ENCODE results near the gene CYFIP2. TPM values are rescaled to one million over a fixed set of nuclear protein-coding genes. Genes with fewer than 3 reads are reported as not detected.
A peak's percentile ranks its signal among the peaks of the same experiment; 100 is the strongest.

Gene CYFIP2
- total RNA-seq (2021; fragmentation: NEBNext Ultra II Directional; extraction: Animal tissue kit (Norgen Biotek cat#: 25700)) (80.6 and 85.3 TPM in 2 replicates), polyA plus RNA-seq (2011; rRNA removed) (45.1 and 60.6 TPM in 2 replicates), polyA minus RNA-seq (2011; rRNA and poly(A)+ RNA removed) (99.5 and 101 TPM in 2 replicates)
- 47.8 TPM for polyA plus RNA-seq (2011; cell fraction: cytosol; rRNA removed)
- polyA plus RNA-seq (2011; cell fraction: nucleus; rRNA removed): 106 TPM
- polyA plus RNA-seq (2012, experiment 1 of 2): 57.8 to 92.7 TPM (median 86.3 TPM) in 4 replicates
- 47.4 TPM for polyA plus RNA-seq (2012, experiment 2 of 2)
- polyA plus RNA-seq (2013, experiment 1 of 2): 56.3 TPM
- polyA plus RNA-seq (2013, experiment 2 of 2): 50.6 TPM
- polyA minus RNA-seq (2011; cell fraction: cytosol; rRNA and poly(A)+ RNA removed): 47.6 TPM
- polyA minus RNA-seq (2011; cell fraction: nucleus; rRNA and poly(A)+ RNA removed): 98.7 TPM
- long read RNA-seq, experiment 1, partial matches to known transcripts: 32 of 44 reads
- long read RNA-seq, experiment 1, other reads (novel, unspliced or antisense): 12 of 44 reads
- long read RNA-seq, experiment 2, full-length matches to known transcripts: 1 of 6 reads
- long read RNA-seq, experiment 2, partial matches to known transcripts: 4 of 6 reads
- long read RNA-seq, experiment 2, other reads (novel, unspliced or antisense): 1 of 6 reads

GRCh38 chr5:157265714-157266285 is at the start of gene CYFIP2:
TSS of gene CYFIP2 (plus strand) at chr5:157266123. CDS start at chr5:157285362, 19,239 bp downstream.
- Histone ChIP-seq H3K4me2 (ENCODE audit: insufficient read depth in 1 of 2, low read depth in 2 of 2, low read length in 2 of 2) (peak within 1 kb of the TSS; percentile 80 to 94), H2BK12ac (ENCODE audit: low read depth, low read length) (no peak within 1 kb of the TSS), H4K5ac (ENCODE audit: insufficient read length, low read depth, low read length) (peak within 1 kb of the TSS; percentile 55), H3K18ac (ENCODE audit: extremely low read depth, low read length) (peak within 1 kb of the TSS; percentile 65), H2BK5ac (ENCODE audit: low read depth, low read length) (no peak within 1 kb of the TSS; the same call in 1 of the 2 replicates), H2BK120ac (replicated peaks; ENCODE audit: low read depth, low read length) (no peak within 1 kb of the TSS), H2AK5ac (ENCODE audit: low read depth, low read length) (0 out of 2 replicates have a peak within 1 kb of the TSS, but pooled peaks have one; percentile 16), H4K8ac (ENCODE audit: extremely low read depth, insufficient read depth, low read length) (peak within 1 kb of the TSS; percentile 90; the same call in 1 of the 2 replicates), H2AFZ (ENCODE audit: low read length) (peak within 1 kb of the TSS; percentile 75), H4K91ac (replicated peaks; ENCODE audit: insufficient read length, low read length) (peak within 1 kb of the TSS; percentile 61), H3K4me1 (replicated peaks in 1 of 4; ENCODE audit: control insufficient read depth in 3 of 4, insufficient read depth in 4 of 4, low read length in 3 of 4) (peaks cover 8 to 19% (median 13%) of the 10 kb centered on the region in 4 experiments), H3K27ac (ENCODE audit: low read depth, low read length) (peak within 1 kb of the TSS; percentile 60; the same call in 1 of the 2 replicates), H3K79me1 (ENCODE audit: low read depth, low read length) (peaks cover 10% of the 10 kb centered on the region), H3K79me2 (ENCODE audit: control insufficient read depth in 1 of 2, insufficient read depth in 2 of 2, low read length in 2 of 2) (peaks cover 0 to 33% of the 10 kb centered on the region in 2 experiments; a peak in 2 of 4 replicates), H3K23me2 (ENCODE audit: low read depth, low read length) (peaks cover 11% of the 10 kb centered on the region; the same call in 1 of the 2 replicates), H3K23ac (ENCODE audit: insufficient read length) (no peak within 1 kb of the TSS), H2BK20ac (ENCODE audit: low read length) (no peak within 1 kb of the TSS), H3K56ac (replicated peaks; ENCODE audit: insufficient read length, low read depth, low read length) (peak within 1 kb of the TSS; percentile 54), H3K9me3 (ENCODE audit: insufficient read depth in 2 of 2, low read depth in 1 of 2, low read length in 1 of 2) (no peaks in the 10 kb centered on the region), H2BK15ac (ENCODE audit: low read length) (no peak within 1 kb of the TSS), H3K4me3 (ENCODE audit: extremely low read depth in 1 of 4, insufficient read depth in 2 of 4, low read depth in 3 of 4, low read length in 4 of 4) (peak within 1 kb of the TSS; percentile 59 to 82 (median 68)), H3K4ac (replicated peaks; ENCODE audit: insufficient read length, low read depth, low read length) (no peak within 1 kb of the TSS), H3K27me3 (replicated peaks in 1 of 4; ENCODE audit: control insufficient read depth in 3 of 4, extremely low read depth in 1 of 4, insufficient read depth in 3 of 4, low read length in 3 of 4) (no peaks in the 10 kb centered on the region; a peak in 2 of 7 replicates), H3K14ac (ENCODE audit: insufficient read length) (no peak within 1 kb of the TSS), H3K9ac (replicated peaks in 1 of 4; ENCODE audit: extremely low read depth in 1 of 4, low read depth in 3 of 4, low read length in 3 of 4) (peak within 1 kb of the TSS; percentile 54 to 86 (median 66)), H3K36me3 (ENCODE audit: control insufficient read depth in 2 of 4, insufficient read depth in 4 of 4, low read length in 3 of 4) (no peaks in the 10 kb centered on the region), H4K20me1 (replicated peaks in 1 of 2; ENCODE audit: control insufficient read depth in 1 of 2, insufficient read depth in 2 of 2, low read length in 2 of 2) (peaks cover 3 to 10% of the 10 kb centered on the region in 2 experiments)
- ChIA-PET CTCF (ENCODE audit: partially characterized antibody) (interaction anchor here (1.6 to 6.5 kb wide), 3 partner anchors 13 to 60 kb away, joined by 6 to 84 read pairs (median 11); no protein-coding TSS in a partner anchor), POLR2A (ENCODE audit: partially characterized antibody) (interaction anchor here (1.0 to 1.5 kb wide), 4 partner anchors 11 to 43 kb away, joined by 3 to 4 read pairs (median 4); no protein-coding TSS in a partner anchor)
- no peak for DNase-seq (ENCODE audit: low read depth in 1 of 2, low spot score in 2 of 2)
- 3% methylated on average over 19 of the region's 58 CpGs; no CpG with 5 or more reads in 1 of the 2 experiments for WGBS, 2 experiments (ENCODE audit: extremely low coverage in 1 of 2, insufficient coverage in 1 of 2, insufficient read length in 1 of 2, insufficient replicate concordance in 2 of 2, low coverage in 1 of 2, low lambda C conversion rate in 2 of 2, missing lambda C conversion rate in 1 of 2)
- FAIRE-seq: no peak
- TF ChIP-seq, protein P1, sequence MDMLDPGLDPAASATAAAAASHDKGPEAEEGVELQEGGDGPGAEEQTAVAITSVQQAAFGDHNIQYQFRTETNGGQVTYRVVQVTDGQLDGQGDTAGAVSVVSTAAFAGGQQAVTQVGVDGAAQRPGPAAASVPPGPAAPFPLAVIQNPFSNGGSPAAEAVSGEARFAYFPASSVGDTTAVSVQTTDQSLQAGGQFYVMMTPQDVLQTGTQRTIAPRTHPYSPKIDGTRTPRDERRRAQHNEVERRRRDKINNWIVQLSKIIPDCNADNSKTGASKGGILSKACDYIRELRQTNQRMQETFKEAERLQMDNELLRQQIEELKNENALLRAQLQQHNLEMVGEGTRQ (IDR thresholded peaks at IDR 0.05; ENCODE audit: low read length): no peak
- peak in 1 of 2 experiments; percentile 73; a peak in 2 of 3 replicates for TF ChIP-seq POLR2A (IDR thresholded peaks at IDR 0.05; ENCODE audit: control extremely low read depth in 1 of 2, low read depth in 2 of 2, low read length in 2 of 2)
- no peak for TF ChIP-seq KDM1A (IDR thresholded peaks at IDR 0.05; ENCODE audit: borderline replicate concordance, low read length)
- TF ChIP-seq YY1 (IDR thresholded peaks at IDR 0.05; ENCODE audit: low read depth, low read length): peak; percentile 77
- TF ChIP-seq POU5F1 (IDR thresholded peaks at IDR 0.05; ENCODE audit: low read depth, low read length): no peak
- TF ChIP-seq, protein P2, sequence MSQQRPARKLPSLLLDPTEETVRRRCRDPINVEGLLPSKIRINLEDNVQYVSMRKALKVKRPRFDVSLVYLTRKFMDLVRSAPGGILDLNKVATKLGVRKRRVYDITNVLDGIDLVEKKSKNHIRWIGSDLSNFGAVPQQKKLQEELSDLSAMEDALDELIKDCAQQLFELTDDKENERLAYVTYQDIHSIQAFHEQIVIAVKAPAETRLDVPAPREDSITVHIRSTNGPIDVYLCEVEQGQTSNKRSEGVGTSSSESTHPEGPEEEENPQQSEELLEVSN (IDR thresholded peaks at IDR 0.05): peak; percentile 58
- no peak for TF ChIP-seq FOSL1 (IDR thresholded peaks at IDR 0.05; ENCODE audit: insufficient read depth, low read depth, low read length)
- no peak for TF ChIP-seq SP4 (IDR thresholded peaks at IDR 0.05; ENCODE audit: low read length)

Measured in H1 (cell line).